GM18858 (cell line): ENCODE measurements around the gene KCNT1.

Source experiments
- ATAC-seq: cut with Tn5 transposase; IDR thresholded peaks from one replicate; pipeline ENCODE4 v1.9.1; 2021; ENCODE audit not compliant: unreplicated experiment

KCNT1 gene

DNA sequence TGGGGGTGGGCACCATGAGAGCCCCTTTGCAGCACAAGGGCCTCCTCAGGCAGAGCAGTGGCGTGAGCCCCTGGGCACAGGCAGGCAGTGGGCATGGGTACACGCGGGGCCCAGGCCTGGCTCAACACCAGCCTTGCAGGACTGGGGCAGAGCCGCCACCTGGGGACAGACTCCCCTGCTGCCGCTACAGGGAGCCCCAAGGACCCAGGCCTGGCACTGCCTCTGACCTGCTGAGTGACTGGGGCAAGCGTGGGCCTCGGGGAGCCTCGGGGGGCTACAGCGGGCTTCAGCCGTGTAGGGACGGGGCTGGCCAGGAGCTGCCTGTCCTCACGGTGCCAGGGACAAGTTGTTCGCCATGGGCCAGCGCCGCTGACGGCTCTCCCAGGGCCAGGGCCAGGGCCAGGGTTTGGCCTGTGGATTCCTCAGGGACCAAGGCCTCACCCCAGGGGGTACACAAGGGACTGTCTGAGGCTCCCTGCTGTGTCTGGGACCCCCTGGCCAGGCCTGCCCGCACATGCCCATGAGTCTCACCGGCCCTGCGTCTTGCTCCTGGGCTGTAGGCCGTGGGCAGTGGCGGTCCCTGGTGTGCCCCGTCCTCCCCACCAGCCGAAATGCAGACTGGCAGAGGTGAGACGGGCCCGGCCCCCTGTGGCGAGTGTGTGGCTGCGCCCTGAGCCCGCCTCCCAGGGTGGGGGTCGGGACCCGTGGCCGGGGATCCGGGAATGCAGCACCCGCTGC, 42.5 kb downstream of the KCNT1 start:
- ATAC-seq, result no peak

DNA sequence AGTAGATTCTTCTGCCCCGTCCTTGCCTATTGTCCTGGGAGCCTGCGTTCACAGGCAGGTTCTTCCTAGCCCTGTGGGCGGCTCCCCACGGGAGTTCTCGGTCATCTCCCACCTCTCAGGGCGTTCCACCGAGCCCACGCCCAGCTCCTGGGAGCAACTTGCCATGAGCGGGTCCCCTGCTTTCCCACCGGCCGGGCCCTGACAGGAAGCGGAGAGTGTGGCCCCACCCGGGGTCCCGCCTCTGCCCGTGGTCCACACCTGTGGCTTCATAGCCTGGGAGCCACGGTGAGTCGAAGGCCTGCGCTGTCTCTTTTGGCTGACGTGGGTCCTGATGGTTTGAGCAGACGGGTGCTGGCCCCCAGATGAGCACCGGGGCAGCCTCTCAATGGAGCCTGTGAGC, 43.2 kb downstream of the KCNT1 start:
- ATAC-seq, result no peak

DNA sequence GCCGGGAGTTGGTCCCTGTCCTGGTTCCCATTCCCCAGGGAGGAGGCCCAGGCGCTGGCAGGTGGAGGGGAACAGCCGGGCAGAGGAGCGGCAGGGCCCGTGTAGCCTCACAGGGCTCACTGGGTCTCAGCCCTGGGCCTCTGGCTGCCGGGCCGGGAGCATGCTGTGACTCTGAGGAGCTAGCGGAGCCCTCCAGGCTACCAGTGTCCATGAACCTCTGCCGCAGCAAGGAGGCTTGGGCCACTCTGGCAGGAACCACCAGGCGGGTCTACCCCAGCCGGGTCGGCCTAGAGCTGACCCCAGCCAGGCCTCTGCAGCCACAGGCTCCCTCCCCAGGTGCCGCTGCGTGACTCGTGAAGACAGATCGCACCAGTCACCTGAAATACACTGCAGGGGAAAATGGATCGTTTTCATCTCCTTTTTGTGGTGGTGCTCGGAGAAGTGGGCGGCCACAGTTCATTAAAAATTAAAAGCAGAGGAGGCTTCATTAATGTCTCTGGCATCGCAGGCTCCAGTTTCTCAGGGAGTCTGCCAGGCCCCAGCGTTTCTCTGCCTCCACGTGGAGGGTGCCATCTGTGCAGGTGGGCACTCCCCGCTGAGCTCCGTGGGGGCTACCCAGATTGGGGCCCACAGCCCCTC, 43.8 kb downstream of the KCNT1 start:
- no peak for ATAC-seq

DNA sequence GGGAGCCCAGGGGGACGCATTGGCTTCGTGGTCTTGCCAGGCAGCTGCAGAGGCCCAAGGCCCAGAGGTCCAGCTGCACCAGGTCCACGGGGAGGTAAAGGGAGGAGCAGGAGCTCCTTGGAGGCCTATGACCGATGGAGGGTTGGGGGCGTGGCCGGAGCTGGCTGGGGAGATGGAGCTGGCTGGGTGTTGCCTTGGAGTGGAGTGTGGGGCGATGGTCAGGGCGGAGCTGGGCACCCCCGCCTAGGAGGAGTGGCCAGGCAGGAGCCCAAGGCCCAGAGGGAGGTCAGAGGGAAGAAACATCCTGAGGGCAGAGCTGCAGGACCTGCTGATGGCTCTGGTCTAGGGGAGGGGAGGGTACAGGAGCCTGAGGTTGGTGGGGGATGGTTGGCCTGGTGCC, 44.6 kb downstream of the KCNT1 start:
- no peak for ATAC-seq

DNA sequence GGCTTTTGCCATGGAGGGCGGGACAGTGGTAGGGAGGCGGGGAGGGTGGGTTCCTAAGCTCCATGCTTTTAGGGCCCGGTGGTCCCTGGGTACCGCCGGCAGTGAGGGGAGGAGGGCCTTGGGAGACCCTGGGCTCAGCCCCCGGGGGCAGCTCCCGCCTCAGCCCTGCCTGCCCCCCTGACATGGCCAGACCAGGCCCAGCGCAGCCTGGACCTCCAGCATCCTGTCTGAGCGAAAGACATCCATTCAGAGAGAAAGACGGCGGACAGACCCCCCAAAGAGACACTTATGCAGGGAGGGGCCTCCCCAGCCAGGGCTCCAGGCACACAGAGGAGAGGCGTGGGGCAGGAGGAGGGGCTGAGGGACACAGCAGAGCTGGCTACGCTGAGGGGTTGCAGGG, 45.3 kb downstream of the KCNT1 start:
- no peak for ATAC-seq

DNA sequence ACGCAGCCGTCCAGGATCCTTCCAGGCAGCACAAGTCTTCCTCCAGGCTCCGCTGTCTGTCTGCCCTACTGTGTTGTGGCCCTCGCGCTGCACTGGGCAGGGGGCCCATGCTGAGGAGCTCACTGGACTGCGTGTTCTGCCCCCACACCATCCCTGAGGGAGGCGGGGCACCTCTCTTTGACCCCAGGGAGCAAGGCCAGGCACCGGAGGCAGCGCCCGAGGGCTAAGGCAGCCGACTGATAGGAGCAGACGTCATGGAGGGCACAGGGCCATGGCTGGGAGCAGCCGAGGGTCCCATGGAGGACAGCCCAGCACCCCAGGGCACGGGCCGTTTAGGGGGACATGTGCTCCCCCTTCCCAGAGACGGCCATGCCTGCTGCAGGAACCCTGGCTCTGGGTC, 46.7 kb downstream of the KCNT1 start:
- ATAC-seq, result no peak

DNA sequence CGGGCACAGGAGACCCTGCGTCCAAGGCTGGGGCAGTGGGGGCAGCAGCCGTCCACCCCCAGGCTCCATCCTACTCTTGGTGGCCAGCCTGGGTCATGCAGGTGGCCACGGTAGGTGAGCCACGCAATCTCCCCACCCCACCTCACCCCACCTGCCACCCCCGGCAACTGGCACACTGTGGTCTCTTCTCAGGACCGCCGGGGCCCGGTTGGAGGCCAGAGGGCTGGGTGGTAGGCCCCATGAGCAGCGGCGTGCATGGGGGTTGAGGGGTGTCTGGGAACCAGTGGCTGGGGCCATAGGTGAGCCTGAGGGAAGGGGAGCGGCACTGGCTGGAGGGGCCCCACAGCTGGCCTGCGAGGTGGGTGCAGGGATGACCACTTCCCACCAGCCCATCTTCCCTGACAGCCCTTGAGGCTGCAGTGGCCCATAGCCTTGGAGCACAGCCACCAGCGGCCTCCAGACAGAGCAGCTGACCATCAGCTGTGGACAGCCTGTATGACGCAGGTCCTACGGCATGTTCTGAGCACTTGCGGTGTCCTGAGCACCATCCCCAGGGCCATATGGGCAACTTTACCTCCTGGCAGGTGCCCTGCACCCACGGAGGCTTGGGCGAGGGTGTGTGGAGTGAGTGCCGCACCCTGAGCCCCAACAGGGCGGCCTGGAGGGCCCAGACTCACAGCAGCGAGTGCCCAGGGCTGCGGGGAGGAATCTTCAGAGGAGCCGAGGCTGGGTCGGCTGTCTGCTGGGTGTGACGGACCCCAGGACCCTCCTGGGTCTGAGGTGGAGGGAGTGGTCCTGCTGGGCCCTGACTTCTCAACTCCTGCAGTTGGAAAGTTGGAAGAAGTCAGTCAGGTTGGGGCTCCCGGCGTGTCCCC, 47.4 kb downstream of the KCNT1 start:
- no peak for ATAC-seq

DNA sequence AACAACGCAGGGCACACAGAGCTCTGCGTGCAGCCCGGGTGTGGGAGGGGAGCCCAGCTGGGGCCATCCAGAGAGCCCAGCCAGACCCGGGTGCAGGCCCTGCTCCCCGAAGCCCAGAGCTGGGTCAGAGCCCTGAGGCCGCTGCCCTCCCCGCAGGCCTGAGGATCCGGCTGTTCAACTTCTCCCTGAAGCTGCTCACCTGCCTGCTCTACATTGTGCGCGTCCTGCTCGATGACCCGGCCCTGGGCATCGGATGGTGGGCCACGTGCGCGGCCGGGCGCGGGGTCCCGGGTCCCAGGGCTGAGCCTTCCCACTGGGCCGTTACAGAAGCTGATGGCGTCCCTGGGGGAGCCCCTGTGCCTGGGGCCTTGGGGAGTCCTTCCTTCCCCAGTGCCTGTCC, 48.8 kb downstream of the KCNT1 start:
- ATAC-seq, result no peak

DNA sequence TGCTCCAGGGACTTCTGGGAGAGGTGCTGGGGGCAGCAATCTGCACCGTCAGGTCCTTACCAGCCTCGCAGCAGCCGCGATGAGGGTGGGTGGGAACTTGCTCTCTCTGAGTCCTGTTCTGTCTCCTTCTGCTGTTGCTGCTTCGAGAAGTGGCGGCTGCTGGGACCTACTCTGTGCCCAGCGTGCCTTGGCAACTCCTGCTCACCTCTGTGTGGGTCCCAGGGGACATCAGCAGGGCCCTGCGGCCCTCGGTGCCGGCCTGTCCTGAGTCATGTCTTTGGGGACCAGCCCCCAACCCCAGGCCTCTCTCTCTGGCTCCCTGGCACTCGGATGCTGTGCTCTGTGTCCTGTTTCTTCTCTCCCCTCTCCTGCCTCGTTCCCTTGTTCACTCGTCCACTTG, 49.5 kb downstream of the KCNT1 start:
- no peak for ATAC-seq

DNA sequence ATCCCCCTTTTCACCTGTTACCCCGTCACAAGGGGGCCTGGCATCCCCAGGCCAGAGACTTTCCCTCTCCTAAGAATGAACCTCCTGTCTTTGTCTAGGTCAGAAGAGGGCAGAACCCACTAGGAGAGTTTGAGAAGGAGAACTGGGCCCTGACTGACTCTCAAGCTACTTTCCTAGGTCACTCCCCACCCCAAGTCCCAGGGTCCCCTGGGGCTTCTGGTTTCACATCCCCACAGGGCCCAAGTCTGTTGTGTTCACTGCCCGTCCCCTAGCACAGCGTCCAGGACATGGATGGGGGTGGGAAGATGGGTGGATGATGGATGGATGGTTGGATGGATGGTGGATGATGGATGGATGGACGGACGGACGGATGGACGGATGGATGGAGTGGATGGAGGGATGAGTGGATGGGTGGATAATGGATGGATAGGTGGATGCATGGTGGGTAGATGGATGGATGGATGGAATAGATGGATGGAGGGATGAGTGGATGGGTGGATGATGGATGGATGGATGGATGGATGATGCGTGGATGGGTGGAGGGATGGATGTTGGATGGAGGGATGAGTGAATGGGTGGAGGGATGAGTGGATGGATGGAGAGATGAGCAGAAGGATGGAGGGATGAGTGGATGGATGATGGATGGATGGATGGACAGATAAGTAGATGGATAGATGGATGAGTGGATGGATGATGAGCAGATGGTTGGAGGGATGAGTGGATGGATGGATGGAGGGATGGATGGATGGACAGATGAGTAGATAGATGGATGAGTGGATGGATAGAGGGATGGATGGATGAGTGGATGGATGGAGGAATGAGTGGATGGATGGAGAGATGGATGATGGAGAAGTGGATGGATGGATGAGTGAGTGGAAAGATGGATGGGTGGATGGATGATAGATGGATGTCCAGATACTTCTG, 50.6 kb downstream of the KCNT1 start:
- no peak for ATAC-seq

DNA sequence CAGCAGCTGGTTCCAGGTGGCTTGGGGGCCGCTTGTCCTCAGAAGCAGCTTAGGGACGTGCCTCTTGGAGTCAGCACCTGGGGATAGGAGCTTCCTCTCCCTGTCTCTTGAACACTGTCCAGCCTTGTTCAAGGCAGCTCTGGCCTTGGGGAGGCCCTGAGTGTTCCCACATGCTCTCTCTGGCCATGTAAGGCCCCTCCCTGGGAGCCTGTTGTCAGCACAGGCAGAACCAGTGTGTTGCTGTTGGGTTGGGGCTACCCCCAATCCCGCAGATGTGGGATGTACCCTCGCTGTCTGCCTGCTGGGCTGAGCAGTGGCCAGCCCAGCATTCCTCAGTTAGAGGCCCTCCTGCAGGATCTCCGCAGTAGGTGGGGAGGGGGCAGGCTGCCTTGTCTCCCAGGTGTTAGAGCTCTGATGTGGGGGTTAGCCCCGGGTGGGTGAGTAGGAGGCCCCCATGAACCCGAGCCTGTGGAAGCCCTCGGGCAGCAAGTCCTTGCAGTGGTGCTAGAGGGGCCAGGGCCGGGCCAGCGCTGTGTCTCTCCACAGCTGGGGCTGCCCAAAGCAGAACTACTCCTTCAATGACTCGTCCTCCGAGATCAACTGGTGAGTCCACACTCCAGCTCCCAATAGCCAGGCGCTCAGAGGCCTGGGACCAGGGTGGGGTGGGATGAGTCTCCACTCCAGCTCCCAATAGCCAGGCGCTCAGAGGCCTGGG, 51.6 kb downstream of the KCNT1 start:
- no peak for ATAC-seq

DNA sequence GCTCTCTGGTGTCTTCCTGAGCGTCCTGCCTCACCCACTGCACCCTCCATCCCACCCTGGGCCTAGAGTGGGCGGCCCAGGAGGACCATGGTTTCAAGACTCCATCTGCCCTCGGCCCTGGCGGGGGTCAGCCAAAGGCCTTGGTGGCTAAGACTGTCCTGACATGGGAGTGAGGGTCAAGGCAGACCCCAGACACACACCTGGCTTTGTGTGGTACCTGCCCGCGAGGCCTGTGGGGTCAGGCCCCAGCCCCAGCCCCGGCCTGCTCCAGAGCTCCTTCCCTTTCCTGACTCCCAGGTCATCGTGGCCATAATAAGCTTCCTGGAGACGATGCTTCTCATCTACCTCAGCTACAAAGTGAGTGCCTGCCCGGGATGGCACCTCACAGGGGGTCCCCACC, 54.6 kb downstream of the KCNT1 start:
- ATAC-seq, result no peak

DNA sequence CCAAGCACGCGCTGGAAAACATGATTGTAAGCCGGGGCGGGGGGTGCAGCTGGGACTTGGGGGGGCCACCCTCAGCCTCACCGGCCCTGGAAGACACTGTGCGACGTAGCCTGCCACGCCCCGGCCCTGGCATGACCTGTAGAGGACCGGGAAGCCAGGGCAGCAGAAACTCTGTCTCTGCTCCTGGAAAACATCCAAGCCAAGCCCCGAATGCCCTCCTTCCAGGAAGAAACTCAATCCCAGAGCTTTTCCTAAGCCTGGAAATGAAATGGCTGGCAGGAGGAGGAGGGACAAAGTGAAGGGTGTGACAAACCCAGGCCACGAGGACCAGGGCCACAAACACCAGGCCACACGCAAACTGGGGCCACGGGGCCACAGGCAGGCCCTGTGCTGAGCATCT, 55.4 kb downstream of the KCNT1 start:
- no peak for ATAC-seq

DNA sequence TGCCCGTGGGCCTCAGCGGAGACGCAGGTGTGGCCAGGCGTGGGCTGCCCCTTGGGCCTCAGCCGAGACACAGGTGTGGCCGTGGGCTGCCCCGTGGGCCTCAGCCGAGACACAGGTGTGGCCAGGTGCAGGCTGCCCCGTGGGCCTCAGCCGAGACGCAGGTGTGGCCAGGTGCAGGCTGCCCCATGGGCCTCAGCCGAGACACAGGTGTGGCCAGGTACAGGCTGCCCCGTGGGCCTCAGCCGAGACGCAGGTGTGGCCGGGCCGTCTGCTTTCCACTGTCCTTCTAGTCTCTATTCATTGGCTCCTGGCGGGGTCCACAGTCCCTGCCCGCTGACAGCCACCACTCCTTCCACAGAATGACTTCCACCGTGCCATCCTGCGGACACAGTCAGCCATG, 56.1 kb downstream of the KCNT1 start:
- ATAC-seq, result no peak

DNA sequence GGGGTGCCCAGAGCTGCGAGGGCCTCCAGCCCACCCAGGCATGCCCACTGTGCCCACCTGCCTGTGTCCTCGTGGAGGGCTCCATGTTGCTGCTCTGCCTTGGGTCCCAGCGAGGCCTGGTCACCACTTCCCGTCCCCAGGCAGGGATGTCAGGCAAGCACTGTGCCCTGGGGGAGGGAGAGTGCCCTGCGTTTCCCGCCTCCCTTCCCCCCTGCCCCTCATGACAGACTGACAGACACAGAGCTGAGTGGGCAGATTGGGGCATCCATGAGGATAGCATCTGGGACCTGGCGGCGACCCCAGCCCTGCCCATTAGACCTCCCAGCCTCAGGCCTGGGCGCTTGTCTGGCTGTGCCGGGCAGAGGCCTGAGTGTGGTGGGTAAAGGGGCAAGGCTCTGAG, 56.9 kb downstream of the KCNT1 start:
- ATAC-seq, result no peak

DNA sequence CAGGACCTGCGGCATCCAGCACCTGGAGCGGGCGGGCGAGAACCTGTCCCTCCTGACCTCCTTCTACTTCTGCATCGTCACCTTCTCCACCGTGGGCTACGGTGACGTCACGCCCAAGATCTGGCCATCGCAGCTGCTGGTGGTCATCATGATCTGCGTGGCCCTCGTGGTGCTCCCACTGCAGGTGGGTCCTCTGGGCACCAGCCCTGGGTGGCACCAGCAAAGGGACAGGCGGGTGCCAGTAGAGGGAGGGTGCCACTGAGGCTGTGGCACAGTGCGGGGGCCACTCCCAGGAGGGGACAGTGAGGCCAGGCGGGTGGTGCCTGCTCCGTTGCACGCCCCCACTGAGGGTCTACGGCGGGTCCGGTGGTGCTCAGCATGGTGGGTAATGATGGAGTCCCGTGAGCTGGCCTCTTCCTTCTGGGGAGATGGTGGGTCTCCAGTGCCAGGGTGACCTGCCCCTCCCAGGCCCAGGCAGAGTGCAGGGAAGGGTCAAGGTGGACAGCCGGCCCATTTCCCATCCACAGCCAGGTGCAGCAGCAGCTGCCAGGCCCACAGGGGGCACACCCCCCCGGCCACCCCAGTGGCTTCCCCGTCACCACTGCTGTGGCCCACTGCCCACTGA, 57.8 kb downstream of the KCNT1 start:
- ATAC-seq, result no peak

DNA sequence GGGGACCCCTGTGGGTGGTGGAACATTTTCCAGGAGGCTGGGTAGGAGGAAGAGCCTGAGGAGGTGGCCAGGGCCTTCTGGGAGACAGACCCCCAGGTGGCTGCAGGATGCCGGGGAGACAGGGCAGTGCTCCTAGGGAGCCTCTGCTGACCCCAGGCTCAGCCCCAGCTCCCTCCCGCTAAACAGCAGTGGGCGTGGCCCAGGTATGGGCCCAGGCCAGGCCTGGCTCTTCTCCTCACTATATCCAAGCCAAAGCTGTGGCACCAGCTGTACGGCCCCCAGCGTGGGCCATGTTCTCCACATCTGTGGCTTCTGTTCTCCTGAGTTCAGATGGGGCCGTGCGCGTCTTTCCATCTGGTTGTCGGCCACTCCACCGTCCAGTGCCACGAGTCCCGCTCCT, 58.5 kb downstream of the KCNT1 start:
- no peak for ATAC-seq

DNA sequence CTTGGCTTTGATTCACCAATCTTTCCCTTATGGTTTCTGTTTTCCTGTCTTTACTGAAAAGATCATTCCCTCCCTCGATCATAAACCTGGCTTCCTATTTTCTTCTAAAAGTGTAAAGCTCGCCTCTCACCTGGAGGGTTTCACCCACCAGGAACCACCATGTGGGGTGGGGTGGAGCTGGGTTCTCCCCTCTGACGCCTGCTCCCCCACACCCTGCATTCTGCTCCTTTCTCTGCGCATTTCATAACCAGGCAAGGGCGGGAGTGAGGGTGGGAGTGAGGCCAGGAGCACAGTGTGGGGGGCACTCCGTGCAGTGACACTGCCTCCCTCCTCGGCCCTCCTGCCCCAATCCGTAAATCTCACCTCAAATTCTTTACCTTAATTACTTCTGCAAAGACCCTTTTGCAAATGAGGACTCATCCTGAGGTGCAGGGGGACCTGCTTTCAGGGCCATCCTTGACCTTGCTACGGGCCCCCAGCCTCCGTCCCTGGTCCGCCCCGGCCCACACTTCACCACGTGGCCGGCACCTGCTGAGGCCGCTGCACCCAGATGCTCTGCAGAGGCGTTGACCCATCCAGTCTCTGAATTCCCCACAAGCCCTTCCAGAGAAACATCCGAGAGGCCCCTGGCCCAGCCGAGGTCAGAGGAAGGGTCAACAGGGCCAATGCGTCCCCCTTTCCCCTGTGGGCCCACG, 59.3 kb downstream of the KCNT1 start:
- ATAC-seq, result no peak

DNA sequence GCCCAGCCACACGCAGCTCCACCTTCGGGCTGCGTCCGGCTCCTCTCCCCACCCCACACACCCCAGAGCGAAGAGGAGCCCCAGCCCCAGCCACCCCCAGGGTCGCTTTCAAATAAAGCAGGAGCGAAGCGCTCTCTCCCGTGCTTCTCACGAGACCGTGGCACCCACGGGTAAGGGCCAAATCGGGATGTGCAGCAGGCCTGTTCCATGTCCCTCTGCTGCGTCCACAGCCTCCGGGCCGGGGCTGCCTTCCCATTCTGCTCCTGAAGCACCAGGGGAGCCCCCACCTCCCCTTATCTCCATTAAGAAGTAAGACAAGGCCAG, 59.8 kb downstream of the KCNT1 start:
- no peak for ATAC-seq
